ENCODE results near the gene PPP1R13B. TPM values are rescaled to one million over a fixed set of nuclear protein-coding genes. Genes with fewer than 3 reads are reported as not detected.
"Not testable (repeated sequence)": the region's sequence is repeated elsewhere in the genome, so short reads cannot be mapped to it uniquely, and the experiment has no call there.

The PPP1R13B gene
- total RNA-seq, 1 experiment from 2014 or later: 10.3 TPM

DNA sequence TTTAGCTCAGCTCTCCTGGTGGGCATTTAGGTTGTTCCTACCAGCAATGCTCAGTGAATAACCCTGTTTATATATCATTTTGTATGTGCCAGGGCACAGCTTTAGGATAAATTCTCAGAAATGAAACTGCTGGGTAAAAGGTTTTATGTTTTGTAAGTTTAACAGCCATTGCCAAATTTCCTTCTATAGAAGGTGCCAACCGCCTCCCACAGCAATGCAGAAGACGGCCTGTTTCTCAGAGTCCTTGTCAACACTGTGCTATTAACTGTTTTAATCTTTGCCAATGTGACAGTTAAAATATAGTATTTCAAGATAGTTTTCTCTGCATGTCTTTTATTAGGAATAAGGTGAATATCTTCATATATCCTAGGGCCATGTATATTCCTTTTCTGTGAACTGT lies 65.0 kb downstream of the PPP1R13B start:
- ChIA-PET POLR2A (no interaction called here), CTCF (interaction anchor here (0.9 kb wide), 1 partner anchor 139 kb away, joined by 3 read pairs; a partner anchor contains a TSS)
- Mint-ChIP-seq H3K27me3 (ENCODE audit: low read depth) (no peaks in the 10 kb centered on the region), H3K27ac (no peak overlapping the region), H3K36me3 (no peaks in the 10 kb centered on the region; the same call in 1 of the 2 replicates), H3K4me3 (no peak overlapping the region), H3K9me3 (no peaks in the 10 kb centered on the region), H3K4me1 (no peaks in the 10 kb centered on the region)
- ATAC-seq: no peak
- TF ChIP-seq, protein P1, sequence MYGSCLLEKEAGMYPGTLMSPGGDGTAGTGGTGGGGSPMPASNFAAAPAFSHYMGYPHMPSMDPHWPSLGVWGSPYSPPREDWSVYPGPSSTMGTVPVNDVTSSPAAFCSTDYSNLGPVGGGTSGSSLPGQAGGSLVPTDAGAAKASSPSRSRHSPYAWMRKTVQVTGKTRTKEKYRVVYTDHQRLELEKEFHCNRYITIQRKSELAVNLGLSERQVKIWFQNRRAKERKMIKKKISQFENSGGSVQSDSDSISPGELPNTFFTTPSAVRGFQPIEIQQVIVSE (CRISPR knock-in tag; IDR thresholded peaks at IDR 0.05; ENCODE audit: borderline replicate concordance): no peak
- no peak for TF ChIP-seq TEAD1 (CRISPR knock-in tag; IDR thresholded peaks at IDR 0.05)
- TF ChIP-seq, protein P2, sequence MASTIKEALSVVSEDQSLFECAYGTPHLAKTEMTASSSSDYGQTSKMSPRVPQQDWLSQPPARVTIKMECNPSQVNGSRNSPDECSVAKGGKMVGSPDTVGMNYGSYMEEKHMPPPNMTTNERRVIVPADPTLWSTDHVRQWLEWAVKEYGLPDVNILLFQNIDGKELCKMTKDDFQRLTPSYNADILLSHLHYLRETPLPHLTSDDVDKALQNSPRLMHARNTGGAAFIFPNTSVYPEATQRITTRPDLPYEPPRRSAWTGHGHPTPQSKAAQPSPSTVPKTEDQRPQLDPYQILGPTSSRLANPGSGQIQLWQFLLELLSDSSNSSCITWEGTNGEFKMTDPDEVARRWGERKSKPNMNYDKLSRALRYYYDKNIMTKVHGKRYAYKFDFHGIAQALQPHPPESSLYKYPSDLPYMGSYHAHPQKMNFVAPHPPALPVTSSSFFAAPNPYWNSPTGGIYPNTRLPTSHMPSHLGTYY (CRISPR knock-in tag; IDR thresholded peaks at IDR 0.05): no peak
- TF ChIP-seq NFATC4 (CRISPR knock-in tag; IDR thresholded peaks at IDR 0.05): no peak
- no peak for TF ChIP-seq ZNF219 (CRISPR knock-in tag; IDR thresholded peaks at IDR 0.05; ENCODE audit: borderline replicate concordance)
- no peak for TF ChIP-seq ZNF138 (CRISPR knock-in tag; conservative IDR thresholded peaks at IDR 0.05)
- TF ChIP-seq, protein P3, sequence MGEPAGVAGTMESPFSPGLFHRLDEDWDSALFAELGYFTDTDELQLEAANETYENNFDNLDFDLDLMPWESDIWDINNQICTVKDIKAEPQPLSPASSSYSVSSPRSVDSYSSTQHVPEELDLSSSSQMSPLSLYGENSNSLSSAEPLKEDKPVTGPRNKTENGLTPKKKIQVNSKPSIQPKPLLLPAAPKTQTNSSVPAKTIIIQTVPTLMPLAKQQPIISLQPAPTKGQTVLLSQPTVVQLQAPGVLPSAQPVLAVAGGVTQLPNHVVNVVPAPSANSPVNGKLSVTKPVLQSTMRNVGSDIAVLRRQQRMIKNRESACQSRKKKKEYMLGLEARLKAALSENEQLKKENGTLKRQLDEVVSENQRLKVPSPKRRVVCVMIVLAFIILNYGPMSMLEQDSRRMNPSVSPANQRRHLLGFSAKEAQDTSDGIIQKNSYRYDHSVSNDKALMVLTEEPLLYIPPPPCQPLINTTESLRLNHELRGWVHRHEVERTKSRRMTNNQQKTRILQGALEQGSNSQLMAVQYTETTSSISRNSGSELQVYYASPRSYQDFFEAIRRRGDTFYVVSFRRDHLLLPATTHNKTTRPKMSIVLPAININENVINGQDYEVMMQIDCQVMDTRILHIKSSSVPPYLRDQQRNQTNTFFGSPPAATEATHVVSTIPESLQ (CRISPR knock-in tag; IDR thresholded peaks at IDR 0.05): no peak
- TF ChIP-seq KAT7 (CRISPR knock-in tag; IDR thresholded peaks at IDR 0.05; ENCODE audit: borderline replicate concordance): no peak
- TF ChIP-seq ATF1 (CRISPR knock-in tag; IDR thresholded peaks at IDR 0.05): no peak
- no peak for TF ChIP-seq ESRRA (CRISPR knock-in tag; IDR thresholded peaks at IDR 0.05; ENCODE audit: borderline replicate concordance)
- TF ChIP-seq CREM (CRISPR knock-in tag; IDR thresholded peaks at IDR 0.05): no peak
- DNase-seq (ENCODE audit: low spot score): no peak

DNA sequence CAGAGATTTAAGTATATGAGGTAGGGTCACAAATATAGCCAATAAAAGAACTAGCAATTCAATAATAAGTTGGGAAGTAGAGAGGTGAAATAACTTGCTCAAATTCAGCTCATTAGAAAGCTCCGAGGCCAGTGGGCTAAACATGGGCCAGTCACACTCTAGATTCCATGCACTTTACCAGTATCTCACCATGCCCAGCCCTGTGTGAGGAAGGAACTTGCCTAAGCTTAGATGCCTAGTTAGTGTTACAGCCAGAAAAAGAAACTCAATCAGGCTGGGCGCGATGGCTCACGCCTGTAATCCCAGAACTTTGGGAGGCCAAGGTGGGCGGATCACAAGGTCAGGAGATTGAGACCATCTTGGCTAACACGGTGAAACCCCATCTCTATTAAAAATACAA lies 71.1 kb downstream of the PPP1R13B start:
- H3K27ac Mint-ChIP-seq; ATAC-seq; POLR2A ChIA-PET; DNase-seq (ENCODE audit: low spot score); H3K9me3 Mint-ChIP-seq; H3K27me3 Mint-ChIP-seq (ENCODE audit: low read depth); H3K36me3 Mint-ChIP-seq; H3K4me3 Mint-ChIP-seq; H3K4me1 Mint-ChIP-seq: not testable (repeated sequence)
- CTCF ChIA-PET: interaction anchor here (1.5 to 1.9 kb wide), 2 partner anchors 32 to 125 kb away, joined by 3 to 6 read pairs; no protein-coding TSS in a partner anchor

DNA sequence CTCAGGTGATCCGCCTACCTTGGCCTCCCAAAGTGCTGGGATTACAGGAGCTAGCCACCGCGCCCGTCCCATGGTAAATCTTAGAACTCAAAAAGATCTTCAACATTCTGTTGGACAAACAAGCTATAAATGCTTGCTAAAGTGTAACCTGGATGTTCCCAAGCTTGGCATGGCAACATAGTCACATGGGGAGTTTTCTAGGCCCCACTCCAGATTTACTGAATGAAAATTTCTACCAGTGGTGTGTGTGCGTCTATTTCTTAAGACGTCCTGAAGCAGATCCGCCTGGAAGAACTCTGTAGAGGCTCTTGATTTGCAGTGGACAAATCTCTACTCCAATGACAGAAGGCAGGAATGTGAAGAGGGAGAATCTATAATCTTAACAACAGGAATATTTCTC lies 71.9 kb downstream of the PPP1R13B start:
- Mint-ChIP-seq H3K36me3 (peaks cover 2% of the 10 kb centered on the region; the same call in 1 of the 2 replicates), H3K4me3 (no peak overlapping the region), H3K27me3 (ENCODE audit: low read depth) (no peaks in the 10 kb centered on the region), H3K4me1 (no peaks in the 10 kb centered on the region), H3K27ac (no peak overlapping the region), H3K9me3 (peaks cover 7% of the 10 kb centered on the region; the same call in 1 of the 2 replicates)
- ATAC-seq (no peak), DNase-seq (ENCODE audit: low spot score) (no peak)
- ChIA-PET POLR2A (no interaction called here), CTCF (interaction anchor here (1.5 kb wide), 1 partner anchor 33 kb away, joined by 3 read pairs; no protein-coding TSS in a partner anchor)
- no peak for TF ChIP-seq ZNF121 (CRISPR knock-in tag; IDR thresholded peaks at IDR 0.05)
- no peak for TF ChIP-seq NR3C1 (CRISPR knock-in tag; conservative IDR thresholded peaks at IDR 0.05; ENCODE audit: low read depth)
- no peak for TF ChIP-seq ZNF232 (CRISPR knock-in tag; IDR thresholded peaks at IDR 0.05)
- no peak for TF ChIP-seq NR1H2 (CRISPR knock-in tag; IDR thresholded peaks at IDR 0.05)
- no peak for TF ChIP-seq ELF4 (CRISPR knock-in tag; IDR thresholded peaks at IDR 0.05; ENCODE audit: low read depth)
- no peak for TF ChIP-seq ZNF416 (CRISPR knock-in tag; IDR thresholded peaks at IDR 0.05)
- TF ChIP-seq ESRRA (CRISPR knock-in tag; IDR thresholded peaks at IDR 0.05; ENCODE audit: borderline replicate concordance): no peak
- TF ChIP-seq, protein P3 (CRISPR knock-in tag; IDR thresholded peaks at IDR 0.05): no peak
- TF ChIP-seq KAT7 (CRISPR knock-in tag; IDR thresholded peaks at IDR 0.05; ENCODE audit: borderline replicate concordance): no peak
- no peak for TF ChIP-seq ZNF138 (CRISPR knock-in tag; conservative IDR thresholded peaks at IDR 0.05)
- TF ChIP-seq TEAD1 (CRISPR knock-in tag; IDR thresholded peaks at IDR 0.05): no peak
- no peak for TF ChIP-seq ATF1 (CRISPR knock-in tag; IDR thresholded peaks at IDR 0.05)
- TF ChIP-seq, protein P4, sequence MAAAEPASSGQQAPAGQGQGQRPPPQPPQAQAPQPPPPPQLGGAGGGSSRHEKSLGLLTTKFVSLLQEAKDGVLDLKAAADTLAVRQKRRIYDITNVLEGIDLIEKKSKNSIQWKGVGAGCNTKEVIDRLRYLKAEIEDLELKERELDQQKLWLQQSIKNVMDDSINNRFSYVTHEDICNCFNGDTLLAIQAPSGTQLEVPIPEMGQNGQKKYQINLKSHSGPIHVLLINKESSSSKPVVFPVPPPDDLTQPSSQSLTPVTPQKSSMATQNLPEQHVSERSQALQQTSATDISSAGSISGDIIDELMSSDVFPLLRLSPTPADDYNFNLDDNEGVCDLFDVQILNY (CRISPR knock-in tag; IDR thresholded peaks at IDR 0.05): no peak

Data from WTC11 (cell line).